Measurements from ENCODE around the gene C3orf22.

C3orf22 gene

DNA sequence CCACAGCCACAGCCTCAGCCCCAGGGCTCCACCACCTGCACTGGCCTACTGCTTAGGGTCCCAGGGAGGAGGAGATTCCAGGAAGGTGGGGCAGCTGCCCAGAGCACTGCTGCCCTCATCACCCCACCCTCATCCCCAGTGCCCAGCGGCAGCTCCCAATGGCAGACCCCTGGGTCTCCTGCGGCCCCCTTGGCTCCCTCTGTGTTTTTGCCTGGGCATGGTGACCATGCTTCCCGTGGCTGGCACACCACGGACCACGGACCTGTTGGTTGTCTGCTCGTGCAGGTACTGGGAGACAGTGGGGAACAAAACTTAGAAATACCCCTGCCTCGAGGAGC lies 32.1 kb downstream of the C3orf22 start:
- no peak for DNase-seq

DNA sequence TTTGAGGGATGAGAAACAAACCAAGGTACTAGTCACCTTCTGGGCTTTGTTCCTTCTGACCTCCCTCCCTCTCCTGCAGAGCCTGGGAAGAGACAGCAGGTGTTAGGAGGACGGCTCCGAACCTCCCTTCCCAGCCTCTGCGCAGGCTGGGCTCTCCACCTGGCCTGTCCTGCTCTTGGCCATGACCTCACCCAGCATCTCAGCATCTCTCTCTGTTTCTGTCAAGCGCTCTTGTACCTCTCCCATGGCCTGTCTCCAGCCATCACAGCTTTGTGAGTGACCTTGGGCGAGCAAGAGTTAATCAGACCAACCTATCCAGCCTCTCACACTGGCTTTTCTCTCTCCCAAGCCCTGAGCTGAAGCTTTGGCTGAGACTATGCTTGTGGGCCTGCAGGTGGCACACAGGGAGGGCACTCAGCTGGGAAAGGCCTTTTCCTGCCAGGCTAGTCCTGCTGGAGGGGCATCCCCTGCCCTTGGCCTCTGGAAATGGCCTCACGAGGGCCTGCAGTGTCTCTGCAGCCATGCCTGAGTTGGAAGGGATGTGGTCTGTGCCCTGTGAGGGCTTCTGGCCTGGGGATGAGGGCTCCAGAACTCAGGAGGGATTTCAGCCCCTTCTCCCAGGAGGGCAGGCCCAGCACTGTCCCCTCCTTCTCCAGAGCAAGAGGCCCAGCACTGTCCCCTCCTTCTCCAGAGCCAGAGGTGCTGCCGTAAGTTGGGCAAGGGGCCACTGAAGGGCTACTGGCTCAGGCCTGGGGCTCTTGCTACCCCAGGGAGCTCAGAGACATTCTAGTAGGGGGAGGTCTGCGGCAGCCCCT lies 32.7 kb downstream of the C3orf22 start:
- DNase-seq = no peak

DNA sequence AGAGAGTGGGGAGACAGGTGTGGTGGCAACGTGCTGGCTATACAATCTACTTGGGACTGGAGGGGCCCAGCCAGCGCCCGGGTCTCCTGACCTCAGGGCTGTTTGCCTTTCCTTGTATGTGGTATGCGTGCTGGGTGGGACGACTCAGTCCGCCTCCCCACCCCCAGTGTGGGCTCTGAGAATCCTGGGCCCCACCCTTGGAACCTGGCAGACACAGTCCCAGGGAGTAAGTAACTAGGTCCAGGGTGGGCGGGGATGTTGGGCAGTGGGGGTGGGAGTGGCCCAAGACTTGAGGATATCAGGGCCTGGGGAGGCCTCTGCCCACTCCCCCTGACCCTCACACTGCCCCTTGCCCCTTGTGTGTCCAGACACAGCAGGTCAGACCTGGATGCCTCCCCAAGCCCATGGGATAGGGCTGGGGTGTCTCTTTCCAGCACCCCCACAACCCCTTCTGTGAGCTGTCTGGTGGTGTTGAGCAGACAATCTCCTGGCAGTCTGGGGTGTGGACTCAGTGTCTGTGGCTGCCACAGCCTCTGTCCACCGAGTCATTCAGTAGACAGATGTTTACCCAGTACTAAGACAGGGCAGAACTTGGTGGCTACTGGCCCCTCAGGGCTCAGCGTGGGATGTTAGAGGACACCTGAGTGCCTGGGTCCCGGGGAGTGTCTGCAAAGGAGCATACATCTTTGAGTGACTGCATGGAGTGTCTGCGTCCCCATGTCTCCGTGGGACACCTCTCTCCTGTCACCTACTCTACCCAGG lies 33.5 kb downstream of the C3orf22 start:
- no peak for DNase-seq

DNA sequence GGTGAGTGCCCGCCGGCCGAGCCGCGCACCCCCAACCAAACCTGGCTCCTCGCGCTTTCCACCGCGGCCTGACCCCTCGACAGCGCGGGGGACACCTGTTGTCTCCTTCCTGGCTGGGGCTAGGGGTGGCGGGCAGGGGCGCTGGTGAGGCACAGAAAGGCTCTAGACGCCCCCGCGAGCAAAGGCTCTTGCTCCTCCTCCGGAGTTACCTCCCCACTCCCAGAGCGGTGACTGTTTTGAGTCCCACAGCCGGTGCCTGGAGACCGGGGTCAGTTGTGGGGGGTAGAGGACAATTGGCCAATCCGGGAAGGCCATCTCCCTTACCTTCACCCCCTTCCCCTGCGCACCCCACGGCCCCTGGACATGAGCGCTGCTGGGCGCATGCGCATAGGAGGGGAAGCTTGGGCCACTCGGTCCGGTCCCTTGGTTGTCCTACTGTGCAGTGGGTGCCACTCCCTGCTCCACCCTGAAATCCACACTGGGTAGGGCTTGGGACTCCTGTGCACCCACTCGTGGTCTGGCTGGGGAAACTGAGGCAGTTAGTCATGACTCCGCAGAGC lies 34.2 kb downstream of the C3orf22 start:
- DNase-seq = no peak

DNA sequence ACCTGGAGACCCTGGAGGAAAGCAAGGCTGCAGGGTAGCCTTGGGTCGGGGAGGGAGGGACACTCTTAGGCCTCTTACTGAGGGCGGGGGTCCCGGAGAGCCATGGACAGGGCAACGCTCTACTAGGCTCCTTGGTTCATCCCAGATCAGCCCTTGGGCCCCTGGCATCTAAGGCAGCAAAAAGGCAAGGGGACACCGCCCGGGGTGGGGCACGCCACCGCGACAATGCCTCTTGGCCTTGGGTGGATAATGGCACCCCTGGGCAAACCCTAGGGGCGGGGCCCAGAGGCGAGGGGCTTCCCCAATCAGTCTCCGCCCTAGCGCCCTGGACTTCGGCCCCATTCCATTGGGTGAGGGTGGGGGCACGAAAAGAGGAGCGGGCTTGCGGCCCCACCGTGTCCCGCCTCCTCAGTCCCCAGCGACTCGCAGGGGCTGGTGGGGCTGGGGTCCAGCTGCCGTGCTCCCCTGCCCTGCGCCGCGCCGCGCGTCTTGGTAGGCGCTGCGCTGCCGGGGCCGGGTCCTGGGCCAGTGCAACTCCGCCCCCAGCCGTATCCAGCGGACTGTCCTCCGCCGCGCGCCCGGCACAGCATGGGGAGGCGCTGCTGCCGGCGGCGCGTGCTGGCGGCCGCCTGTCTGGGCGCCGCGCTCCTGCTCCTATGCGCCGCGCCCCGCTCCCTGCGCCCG lies 34.8 kb downstream of the C3orf22 start, which contains the start of gene CHST13:
TSS of gene CHST13 (plus strand) at position 411 of the 684 bp plus-strand sequence. CDS start at position 589, 178 bp downstream.
- DNase-seq = no peak

DNA sequence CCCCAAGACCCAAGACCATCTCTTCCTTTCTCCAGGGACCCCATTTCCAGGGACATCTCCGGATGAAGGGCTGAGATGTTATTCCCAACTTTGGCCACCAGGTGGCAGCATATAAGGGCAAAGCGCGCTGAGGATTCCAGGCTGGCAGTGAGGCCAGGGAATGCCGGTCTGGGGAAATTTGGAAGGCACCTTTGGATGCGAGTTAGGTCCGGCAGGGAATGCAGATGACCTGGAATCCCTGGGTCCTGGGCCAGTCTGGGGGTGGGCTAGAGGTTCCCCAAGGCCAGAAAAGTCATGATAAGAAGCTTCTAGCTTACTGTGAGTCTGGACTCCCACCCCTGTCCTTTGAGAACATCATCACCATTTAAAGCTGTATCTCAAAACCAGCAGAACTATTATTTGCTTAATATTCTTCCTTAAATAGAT lies 36.4 kb downstream of the C3orf22 start:
- peak; percentile 18 for DNase-seq

DNA sequence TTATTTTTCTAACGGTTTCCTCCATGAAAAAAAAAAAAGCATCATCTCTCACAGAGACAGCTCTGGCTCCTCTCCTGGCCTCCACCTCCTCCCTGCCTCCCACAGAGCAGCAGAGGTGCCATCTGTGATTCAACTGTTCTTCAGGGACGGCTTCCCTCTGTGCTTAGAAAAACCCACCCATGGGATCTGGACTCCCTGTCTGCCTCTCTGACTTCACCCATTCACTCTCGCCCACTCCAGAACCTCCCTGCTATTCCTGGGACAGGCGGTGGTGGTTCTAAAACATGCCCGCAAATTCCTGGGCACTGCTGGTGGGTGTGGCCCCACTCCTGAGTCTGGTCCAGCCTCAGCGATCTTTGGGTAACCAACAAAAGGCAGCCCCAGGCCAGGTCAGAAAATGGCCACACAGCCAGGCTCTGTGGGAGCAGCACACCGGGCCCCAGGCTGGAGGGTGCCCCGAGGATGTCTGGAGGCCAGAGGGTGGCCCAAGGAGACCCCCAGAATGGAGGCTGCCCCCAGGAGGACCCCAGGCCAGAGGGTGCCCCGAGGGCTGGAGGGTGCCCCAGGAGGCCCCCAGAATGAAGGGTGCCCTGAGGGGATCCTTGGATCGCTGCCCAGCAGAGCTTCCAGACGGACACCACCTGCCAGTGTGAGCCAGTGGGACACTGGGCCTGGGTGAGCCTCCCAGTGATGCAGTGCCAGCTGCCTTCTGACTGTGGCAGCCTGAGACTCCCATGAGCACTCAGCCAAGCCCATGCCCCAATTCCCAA lies 37.4 kb downstream of the C3orf22 start:
- DNase-seq = no peak

DNA sequence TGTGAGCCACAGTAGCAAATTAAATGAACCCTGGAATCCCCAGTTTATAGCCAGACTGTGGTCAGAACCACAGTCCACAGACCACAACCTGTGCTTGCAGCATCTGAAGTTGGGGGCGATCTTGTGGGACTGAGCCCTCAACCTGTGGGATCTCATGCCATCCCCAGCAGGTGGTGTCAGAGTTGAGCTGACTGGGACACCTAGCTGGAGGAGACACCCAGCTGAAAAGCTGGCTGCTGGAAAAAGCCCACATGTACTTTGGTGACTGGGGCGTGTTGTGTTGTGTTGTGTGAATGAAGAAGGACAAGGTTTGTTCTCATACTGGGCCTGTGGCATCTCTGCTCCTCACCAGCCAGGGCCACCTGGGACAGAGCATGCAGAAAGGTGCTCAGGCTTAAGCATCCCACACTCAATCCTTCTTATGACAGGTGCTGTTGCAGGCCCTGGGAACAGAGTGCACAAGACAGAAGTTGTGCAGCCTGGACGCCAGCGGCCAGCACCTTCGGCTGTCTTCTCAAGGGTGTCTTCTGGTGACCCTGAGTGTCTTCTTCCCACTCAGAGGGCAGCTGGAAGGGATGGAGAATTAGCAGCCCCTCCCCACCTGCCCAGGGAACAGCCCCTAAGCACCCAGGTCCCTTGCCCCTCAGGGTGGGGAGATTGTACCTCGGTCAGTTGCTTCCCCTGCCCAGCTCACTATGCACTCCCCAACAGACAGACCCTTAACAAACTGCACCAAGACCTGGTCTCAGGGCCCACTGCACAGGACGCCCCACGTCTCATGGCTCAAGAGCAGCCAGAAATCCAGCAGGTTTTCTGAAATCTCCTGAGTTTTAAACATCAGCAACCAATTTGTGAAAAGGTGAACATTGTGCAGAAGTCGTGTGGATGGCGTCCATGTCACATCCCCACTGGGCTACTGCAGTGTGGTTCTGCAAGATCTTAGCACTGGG lies 39.0 kb downstream of the C3orf22 start:
- DNase-seq = no peak

DNA sequence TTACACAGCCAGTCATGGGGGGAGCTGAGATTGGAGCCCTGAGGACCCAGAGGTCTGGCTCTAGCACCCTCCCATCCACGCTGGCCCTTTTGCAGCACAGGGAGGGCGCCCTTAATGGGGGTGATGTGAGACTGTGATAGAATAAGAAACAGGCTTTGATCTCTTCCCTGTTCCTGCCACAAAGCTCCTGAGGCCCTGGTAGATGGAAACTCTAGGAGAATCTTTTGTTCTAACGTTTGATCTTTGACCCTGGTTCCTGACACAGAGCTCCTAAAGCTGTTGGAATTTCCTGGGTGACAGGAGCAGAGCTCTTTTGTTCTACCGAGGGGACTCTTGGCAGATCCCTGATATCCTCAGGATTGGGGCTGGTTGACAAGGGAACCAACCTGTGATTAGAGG lies 40.0 kb downstream of the C3orf22 start:
- DNase-seq = no peak

DNA sequence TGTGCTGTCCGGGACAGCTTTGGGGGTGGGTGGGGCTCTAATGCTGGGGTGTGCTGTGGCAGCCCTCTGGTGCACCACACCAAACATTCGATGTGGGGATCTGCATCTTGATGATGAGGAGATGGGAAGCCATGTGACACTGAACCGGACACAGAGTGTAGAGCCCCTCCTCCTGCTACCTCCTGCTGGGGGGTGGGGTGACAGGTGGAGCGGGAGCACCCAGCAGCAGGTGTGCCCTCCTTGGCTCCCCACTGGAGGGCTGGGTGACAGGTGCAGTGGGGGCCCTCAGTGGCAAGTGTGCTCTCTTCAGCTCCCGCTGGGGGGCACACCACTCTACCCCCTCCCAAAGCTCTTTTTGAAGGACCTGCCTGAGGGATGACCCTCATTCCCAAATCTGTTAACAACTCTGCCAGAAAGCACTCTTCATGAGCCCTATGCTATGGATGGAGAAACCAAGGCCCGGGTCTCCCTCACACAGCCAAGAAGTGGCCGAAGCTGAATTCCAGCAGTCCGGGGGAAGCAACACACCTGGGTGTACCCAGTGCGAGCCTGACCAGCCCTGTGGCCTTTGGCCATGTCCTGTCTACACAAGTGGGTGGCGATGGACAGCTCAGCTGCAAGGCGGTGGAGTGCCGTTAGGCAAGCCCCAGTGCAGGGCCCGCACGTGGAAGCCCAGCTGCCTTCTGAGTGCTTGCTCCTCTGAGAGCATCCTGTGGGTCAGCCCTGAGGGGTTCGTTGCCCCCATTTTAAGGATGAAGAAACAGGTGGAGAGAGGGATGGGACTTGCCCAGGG lies 40.5 kb downstream of the C3orf22 start:
- DNase-seq = no peak

DNA sequence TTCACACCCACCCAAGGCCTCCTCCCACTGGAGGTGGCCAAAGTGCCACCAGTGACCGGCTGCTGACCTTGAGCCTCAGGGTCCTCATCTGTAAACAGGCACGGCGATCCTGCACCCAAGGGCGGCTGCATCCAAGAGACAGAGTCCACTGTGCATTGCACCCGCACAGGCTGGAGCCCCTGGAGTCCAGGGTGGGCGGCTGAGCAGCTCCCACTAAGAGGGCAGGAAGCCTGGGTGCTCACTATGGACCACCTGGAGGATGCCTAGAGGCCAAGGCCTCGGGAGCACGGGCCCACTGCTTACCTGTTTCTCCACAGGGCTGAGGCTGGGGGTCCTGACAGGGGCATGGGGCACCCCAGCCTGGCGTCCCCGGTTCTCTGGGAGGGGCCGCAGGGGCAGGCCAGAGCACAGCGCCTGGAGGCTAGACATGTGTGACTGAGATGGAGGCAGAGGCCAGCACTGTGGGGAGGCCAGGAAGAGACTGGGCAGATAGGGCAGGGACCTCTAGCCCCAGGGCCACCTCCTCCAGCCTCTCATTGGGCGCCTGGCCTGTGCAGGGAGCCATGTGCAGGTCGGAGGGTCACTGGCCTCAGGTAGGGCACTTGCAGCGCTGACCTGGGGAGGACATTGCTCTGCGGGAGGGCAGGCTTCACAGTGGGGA lies 41.3 kb downstream of the C3orf22 start, which contains the start of gene UROC1:
TSS of gene UROC1 (minus strand) at position 483 of the 661 bp plus-strand sequence. CDS start at position 429, 54 bp downstream.
- no peak for DNase-seq

DNA sequence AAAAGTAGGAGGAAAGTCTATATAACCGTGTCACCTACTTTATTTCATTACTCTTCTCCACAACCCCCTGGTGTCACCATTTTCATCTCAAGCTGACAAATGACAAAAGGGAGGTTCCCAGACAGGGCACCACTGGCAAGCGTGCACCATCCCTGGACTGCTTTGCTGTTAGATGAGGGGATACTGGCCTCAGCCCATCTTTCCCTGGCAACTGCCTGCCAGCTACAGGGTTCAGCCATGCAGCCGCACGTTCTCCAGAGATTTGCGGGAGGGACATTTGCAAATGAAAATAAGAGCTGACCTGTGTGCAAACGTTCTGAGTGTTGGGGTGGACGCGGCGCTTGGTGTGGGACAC lies 41.8 kb downstream of the C3orf22 start:
- DNase-seq = no peak

DNA sequence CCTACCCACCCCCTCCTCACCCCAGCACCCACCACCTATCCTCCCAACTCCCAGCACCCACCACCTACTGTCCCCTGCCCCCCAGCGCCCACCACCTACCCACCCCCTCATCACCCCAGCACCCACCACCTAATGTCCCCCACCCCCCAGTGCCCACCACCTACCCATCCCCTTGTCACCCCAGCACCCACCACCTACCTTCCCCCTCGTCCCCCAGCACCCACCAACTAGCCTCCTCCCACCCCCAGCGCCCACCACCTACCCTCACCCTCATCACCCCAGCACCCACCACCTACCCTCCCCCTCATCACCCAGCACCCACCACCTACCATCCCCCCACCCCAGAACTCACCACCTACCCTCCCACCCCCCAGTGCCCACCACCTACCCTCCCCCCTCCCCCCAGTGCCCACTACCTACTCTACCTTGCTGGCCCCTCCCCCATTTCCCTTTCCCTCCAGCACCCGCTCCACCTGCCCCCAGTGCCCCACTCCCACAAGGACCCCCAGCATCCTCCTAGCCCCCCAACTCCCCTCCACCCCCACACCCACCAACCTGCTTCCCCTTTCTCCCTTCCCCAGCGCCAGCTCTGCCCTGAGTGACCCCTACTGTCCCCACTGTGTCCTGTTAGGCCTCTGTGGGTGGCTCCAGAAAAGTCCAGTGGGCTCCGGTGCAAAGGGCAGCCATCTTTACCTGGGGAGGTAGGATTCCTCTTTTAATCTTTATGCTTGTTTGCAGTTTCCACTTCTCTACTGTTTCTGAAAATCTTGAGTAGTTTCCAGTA lies 42.4 kb downstream of the C3orf22 start:
- no peak for DNase-seq

DNA sequence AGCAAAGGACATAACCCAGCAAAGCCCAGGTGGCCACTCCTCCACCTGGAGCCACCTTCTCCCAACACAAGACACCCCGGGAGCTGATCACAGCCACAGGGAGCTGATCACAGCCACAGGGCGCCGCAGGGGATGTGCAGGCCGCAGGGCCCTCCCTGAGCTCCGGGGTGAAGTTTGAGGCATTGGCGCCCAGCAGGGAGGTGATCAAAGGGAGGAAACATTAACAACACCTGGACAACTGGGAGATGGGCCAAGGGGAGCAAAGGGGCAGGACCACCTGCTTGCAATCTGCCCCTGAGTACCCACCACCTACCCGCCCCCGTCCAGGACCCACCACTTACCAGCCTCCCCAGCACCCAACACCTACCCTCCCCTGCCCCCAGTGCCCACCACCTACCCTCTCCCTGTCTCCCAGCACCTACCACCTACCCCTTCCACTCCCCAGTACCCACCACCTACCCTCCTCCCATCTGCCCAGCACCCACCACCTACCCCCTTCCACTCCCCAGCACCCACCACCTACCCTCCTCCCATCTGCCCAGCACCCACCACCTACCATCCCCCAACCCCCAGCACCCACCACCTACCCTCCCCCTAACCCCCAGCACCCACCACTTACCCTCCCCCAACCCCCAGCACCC lies 43.5 kb downstream of the C3orf22 start:
- no peak for DNase-seq

DNA sequence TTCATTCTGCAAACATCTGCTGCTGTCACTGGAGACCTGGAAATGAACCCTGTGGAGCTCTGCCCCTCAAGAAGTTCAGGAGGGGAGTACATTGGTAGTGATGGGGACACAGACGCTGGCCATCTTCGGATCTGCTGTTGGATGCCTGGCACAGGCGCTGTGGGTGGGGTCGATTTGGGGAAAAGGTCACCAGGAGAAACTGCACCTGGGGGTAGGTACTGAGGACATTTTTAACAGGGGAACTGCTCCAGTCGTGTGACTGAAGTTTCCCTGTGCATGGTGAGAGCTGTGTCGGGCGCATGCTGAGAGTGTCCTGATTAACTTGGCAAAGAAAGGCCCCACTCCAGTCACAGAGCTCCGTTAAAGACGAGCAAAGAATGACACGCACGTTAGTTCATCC lies 44.6 kb downstream of the C3orf22 start:
- no peak for DNase-seq

DNA sequence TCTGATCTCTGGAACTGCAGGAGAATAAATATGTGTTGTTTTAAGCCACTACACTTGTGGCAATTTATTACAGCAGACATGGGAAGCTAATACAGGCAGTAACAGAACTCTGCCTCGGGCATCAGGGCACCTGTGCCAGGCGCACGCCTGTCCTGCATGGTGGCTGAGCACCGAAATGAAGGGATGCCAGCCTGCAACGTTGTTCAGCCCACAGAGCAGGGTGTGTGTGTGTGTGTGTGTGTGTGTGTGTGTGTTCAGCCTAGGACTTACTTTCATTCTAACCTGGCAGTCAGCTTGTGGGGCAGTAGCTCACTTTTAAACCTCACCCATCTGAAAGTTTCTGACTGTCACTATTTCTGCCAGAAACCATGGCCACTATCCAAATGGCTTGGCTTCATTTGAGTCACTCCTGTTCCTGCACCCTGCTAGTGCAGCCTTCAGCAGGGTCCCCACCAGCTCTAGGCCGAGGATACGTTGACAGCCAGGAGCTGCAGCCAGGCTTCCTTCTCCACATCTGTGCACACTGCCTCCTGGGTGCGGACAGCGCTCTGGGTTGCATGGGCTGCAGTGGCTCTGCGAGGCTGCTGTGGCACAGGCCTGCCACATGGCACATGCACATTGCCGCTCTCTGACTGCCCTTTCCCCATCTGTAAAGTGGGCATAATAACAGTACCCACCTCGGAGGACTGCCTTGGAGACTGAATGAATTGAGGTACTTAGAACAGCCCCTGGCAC lies 45.6 kb downstream of the C3orf22 start:
- DNase-seq = no peak

DNA sequence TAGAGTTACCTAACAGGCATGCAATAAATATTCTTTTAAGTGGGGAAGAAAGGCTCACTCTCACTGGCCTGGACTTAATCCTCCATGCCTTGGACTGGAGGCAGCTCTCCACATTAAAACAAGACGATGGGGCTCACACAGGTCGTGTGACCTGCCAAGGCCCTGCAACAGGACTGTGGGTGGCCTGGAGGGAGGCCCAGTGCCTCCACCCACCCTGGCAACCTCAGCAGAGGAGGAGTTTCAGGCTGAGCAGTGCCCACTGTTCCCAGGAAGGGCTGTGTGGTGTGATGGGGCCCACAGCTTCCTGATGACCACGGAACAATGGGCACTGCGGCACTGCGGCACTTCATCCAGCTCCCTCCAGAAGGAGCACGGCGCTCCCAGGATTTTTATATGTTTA lies 46.7 kb downstream of the C3orf22 start:
- no peak for DNase-seq

DNA sequence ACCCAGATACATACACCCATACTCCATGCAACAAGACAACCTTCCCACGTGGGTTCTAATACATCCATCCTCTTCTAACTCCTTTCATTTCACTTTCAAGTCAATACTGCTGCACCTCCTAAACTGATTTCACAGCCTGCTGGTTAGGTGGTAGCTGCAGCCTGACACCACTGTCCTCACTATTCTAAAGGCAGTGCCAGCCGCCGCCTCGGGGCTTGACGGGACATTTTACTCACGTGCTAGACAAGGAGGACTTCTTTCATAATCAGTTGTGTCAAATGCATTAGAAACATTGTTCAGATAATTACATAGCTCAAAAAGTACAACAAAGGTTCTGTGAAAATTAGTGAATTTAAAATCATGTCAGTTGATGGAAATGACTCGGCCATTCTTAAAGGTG lies 47.4 kb downstream of the C3orf22 start:
- DNase-seq = no peak

Measured in KG1 (cell line).